ENCODE measurements around the gene ANKRD40CL. TPM values are rescaled to one million over a fixed set of nuclear protein-coding genes. Genes with fewer than 3 reads are reported as not detected.
"Not testable (repeated sequence)": the region's sequence is repeated elsewhere in the genome, so short reads cannot be mapped to it uniquely, and the experiment has no call there.

ANKRD40CL gene
- total RNA-seq, 1 donor from 2014 or later, result 0.42 TPM

- ChIA-PET POLR2A (interaction anchor here (1.2 kb wide), 1 partner anchor 25 kb away, joined by 4 read pairs; no protein-coding TSS in a partner anchor), CTCF (no interaction called here)
- peaks cover 31% of the 10 kb centered on the region for H3K36me3 Mint-ChIP-seq (ENCODE audit: low read depth)
- H3K4me1 Mint-ChIP-seq, result peaks cover 59% of the 10 kb centered on the region
- H3K4me3 Mint-ChIP-seq, result no peak overlapping the region
- no peak for DNase-seq
- no peaks in the 10 kb centered on the region for H3K27me3 Mint-ChIP-seq
- H3K9me3 Mint-ChIP-seq, result no peaks in the 10 kb centered on the region
- intact Hi-C loops (cut with micrococcal nuclease), result no loop called here
- TF ChIP-seq, protein P1, sequence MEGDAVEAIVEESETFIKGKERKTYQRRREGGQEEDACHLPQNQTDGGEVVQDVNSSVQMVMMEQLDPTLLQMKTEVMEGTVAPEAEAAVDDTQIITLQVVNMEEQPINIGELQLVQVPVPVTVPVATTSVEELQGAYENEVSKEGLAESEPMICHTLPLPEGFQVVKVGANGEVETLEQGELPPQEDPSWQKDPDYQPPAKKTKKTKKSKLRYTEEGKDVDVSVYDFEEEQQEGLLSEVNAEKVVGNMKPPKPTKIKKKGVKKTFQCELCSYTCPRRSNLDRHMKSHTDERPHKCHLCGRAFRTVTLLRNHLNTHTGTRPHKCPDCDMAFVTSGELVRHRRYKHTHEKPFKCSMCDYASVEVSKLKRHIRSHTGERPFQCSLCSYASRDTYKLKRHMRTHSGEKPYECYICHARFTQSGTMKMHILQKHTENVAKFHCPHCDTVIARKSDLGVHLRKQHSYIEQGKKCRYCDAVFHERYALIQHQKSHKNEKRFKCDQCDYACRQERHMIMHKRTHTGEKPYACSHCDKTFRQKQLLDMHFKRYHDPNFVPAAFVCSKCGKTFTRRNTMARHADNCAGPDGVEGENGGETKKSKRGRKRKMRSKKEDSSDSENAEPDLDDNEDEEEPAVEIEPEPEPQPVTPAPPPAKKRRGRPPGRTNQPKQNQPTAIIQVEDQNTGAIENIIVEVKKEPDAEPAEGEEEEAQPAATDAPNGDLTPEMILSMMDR (IDR thresholded peaks at IDR 0.05), result no peak
- no peak for ATAC-seq (ENCODE audit: low read depth)
- H3K27ac Mint-ChIP-seq, result no peak overlapping the region
Measured at GRCh38 chr17:50731575-50732460, 35.5 kb downstream of the ANKRD40CL start.

GRCh38 chr17:50728881-50729765, 38.2 kb downstream of the ANKRD40CL start:
- ATAC-seq (ENCODE audit: low read depth), result no peak
- TF ChIP-seq, protein P1 (IDR thresholded peaks at IDR 0.05), result no peak
- ChIA-PET POLR2A (no interaction called here), CTCF (no interaction called here)
- Mint-ChIP-seq H3K4me1 (peaks cover 64% of the 10 kb centered on the region), H3K9me3 (no peaks in the 10 kb centered on the region), H3K36me3 (ENCODE audit: low read depth) (peaks cover 23% of the 10 kb centered on the region), H3K27ac (no peak overlapping the region), H3K27me3 (no peaks in the 10 kb centered on the region), H3K4me3 (no peak overlapping the region)
- DNase-seq, result no peak
- intact Hi-C loops (cut with micrococcal nuclease), result no loop called here

GRCh38 chr17:50728112-50728429, 39.2 kb downstream of the ANKRD40CL start:
- H3K9me3 Mint-ChIP-seq, result no peaks in the 10 kb centered on the region
- DNase-seq, result no peak
- POLR2A ChIA-PET, result interaction anchor here (0.7 to 1.3 kb wide), 3 partner anchors 33 to 427 kb away, joined by 3 to 5 read pairs (median 5); partner anchors contain the start of gene TOB1
- no peak for ATAC-seq (ENCODE audit: low read depth)
- no peak overlapping the region for H3K4me3 Mint-ChIP-seq
- CTCF ChIA-PET, result no interaction called here
- H3K27ac Mint-ChIP-seq, result no peak overlapping the region
- intact Hi-C loops (cut with micrococcal nuclease), result no loop called here
- no peaks in the 10 kb centered on the region for H3K27me3 Mint-ChIP-seq
- H3K4me1 Mint-ChIP-seq, result peaks cover 71% of the 10 kb centered on the region
- TF ChIP-seq, protein P1 (IDR thresholded peaks at IDR 0.05), result no peak
- H3K36me3 Mint-ChIP-seq (ENCODE audit: low read depth), result peaks cover 23% of the 10 kb centered on the region

- intact Hi-C loops (cut with micrococcal nuclease), result no loop called here
- DNase-seq (no peak), ATAC-seq (ENCODE audit: low read depth) (no peak)
- H3K36me3 Mint-ChIP-seq (ENCODE audit: low read depth), result peaks cover 28% of the 10 kb centered on the region
- peaks cover 72% of the 10 kb centered on the region for H3K4me1 Mint-ChIP-seq
- ChIA-PET CTCF (interaction anchor here (0.6 kb wide), 1 partner anchor 9 kb away, joined by 3 read pairs; no protein-coding TSS in a partner anchor), POLR2A (interaction anchor here (0.6 to 0.7 kb wide), 2 partner anchors 61 to 367 kb away, joined by 3 to 5 read pairs; no protein-coding TSS in a partner anchor)
- H3K27ac Mint-ChIP-seq, result no peak overlapping the region
- TF ChIP-seq, protein P1 (IDR thresholded peaks at IDR 0.05), result no peak
- no peaks in the 10 kb centered on the region for H3K9me3 Mint-ChIP-seq
- H3K27me3 Mint-ChIP-seq, result no peaks in the 10 kb centered on the region
- no peak overlapping the region for H3K4me3 Mint-ChIP-seq
Measured at GRCh38 chr17:50725769-50726655, 41.3 kb downstream of the ANKRD40CL start.

- intact Hi-C loops (cut with micrococcal nuclease), result not testable (repeated sequence)
Measured at GRCh38 chr17:50724622-50725021, 42.7 kb downstream of the ANKRD40CL start.

More at GRCh38 chr17:50724622-50725021, 42.7 kb downstream of the ANKRD40CL start:
- H3K27ac Mint-ChIP-seq; DNase-seq; H3K4me3 Mint-ChIP-seq; ATAC-seq (ENCODE audit: low read depth); H3K9me3 Mint-ChIP-seq; H3K27me3 Mint-ChIP-seq; CTCF ChIA-PET: not testable (repeated sequence)
- Mint-ChIP-seq H3K4me1 (peaks cover 80% of the 10 kb centered on the region), H3K36me3 (ENCODE audit: low read depth) (peaks cover 34% of the 10 kb centered on the region)
- POLR2A ChIA-PET, result interaction anchor here (0.7 kb wide), 1 partner anchor 23 kb away, joined by 6 read pairs; no protein-coding TSS in a partner anchor

All from activated B cell treated with CpG ODN at 0.5 μM for 24 hours (primary cell).